ENCODE measurements around the gene LRRTM3.

LRRTM3 gene

DNA sequence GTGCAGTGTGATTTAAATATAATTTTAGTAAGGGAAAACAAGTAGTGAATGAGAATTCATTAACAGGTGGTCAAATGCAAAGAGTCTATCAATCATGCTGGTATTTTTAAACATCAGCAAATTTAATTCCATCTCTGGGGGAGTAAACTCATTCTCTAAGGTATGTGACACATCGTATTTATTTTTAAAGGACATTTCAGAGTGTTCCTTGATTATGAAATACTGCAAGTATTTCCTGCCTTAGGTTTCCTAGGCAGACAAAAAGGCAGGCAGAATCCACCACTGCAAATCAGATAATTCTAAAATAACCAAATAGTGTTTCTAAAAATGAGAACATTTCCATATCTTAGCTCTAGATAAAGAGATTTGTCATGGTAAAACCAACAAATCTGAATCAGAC, 193.8 kb downstream of the LRRTM3 start:
- DNase-seq (ENCODE audit: low read depth), result no peak

DNA sequence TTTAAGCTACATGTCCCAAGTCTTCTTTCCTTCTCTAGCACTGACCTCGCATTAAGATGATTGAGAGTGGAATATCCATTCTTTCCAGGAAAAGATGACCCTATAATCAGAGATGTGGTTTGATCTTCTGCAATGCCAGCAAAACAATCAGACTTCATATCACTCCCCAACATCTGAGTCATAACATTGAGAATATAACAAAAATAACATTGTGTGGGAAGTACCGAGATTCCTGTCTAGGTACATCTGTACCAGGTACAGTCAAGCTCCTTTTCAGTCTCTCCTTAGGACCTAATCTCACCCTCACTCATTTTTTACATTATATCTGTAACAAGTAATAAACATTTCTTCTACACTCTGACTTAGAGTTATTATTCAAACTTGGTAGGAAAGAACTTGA, 201.6 kb downstream of the LRRTM3 start:
- DNase-seq (ENCODE audit: low read depth), result no peak

DNA sequence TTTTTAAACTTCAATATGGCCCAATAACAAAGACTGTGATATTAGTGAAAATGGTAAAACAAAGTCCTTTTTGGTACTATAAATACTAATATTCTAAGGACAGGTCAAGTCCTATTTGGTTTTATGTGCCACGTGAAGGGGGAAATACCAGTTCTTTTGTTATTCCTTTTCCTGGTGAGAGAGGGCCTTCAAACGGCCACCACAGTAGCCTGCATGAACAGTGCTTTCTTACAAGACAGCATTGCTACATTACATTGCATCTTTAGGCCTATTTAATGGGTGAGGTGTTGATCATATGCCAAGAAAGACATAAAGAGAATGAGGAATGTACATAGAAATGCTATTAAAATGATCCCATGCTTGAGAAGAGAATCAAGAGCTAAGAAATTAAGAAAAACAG, 214.8 kb downstream of the LRRTM3 start:
- DNase-seq (ENCODE audit: low read depth), result no peak

DNA sequence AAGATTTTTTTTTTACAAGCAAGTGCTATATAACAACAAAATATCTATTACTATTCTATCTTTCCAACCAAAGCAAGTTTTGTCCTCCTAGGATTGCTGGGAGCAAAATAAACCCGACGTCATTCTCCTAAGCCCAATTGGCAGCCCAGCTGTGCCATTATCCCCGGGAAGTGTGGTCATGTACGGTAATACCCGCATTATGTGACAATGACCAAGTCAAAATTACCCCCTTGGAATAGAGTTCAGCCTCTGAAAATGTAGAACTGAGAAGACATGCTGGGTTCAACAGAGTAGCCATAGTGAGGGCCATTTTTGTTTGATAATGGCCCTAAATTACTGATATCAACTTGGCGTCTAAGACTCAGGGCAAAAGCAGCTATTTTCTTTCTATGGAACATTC, 215.5 kb downstream of the LRRTM3 start:
- no peak for DNase-seq (ENCODE audit: low read depth)

DNA sequence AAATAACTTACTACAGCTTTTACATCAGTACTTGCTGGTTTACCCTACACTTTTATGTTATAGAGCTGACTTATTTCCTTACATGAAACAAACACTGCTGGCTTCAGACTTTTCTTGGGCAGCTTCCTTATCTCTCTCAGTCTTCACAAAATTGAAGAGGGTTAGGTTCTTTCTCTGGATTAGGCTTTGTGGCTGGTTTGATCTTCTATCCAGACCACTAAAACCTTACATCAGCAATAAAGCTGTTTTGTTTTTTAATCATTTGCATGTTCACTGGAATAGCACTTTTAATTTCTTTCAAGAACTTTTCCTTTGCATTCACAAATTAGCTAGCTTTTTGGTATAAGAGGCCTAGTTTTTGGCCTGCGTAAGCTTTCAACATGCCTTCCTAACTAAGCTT, 218.7 kb downstream of the LRRTM3 start:
- no peak for DNase-seq (ENCODE audit: low read depth)

Data from HS-27A (cell line).